HFF-Myc (cell line): ENCODE measurements around the gene ODC1.

Experiments
- DNase-seq: peaks from one replicate; pipeline ENCODE4 v3.0.0-alpha.2; 2011; ENCODE audit warnings: low read depth; ENCODE audit errors: extremely low read depth
- H3K4me3 ChIP-seq: replicated peaks from 2 replicates; pipeline ENCODE4 v1.5.1; 2011; ENCODE audit warnings: low read depth, mild to moderate bottlenecking, control low read depth, low read length
- TF ChIP-seq, protein P1 (sequence below): IDR thresholded peaks from 2 replicates; pipeline ENCODE4 v1.5.1; 2012; ENCODE audit warnings: mild to moderate bottlenecking, low read depth, low read length, control low read depth; ENCODE audit errors: missing control alignments

ODC1 gene

DNA sequence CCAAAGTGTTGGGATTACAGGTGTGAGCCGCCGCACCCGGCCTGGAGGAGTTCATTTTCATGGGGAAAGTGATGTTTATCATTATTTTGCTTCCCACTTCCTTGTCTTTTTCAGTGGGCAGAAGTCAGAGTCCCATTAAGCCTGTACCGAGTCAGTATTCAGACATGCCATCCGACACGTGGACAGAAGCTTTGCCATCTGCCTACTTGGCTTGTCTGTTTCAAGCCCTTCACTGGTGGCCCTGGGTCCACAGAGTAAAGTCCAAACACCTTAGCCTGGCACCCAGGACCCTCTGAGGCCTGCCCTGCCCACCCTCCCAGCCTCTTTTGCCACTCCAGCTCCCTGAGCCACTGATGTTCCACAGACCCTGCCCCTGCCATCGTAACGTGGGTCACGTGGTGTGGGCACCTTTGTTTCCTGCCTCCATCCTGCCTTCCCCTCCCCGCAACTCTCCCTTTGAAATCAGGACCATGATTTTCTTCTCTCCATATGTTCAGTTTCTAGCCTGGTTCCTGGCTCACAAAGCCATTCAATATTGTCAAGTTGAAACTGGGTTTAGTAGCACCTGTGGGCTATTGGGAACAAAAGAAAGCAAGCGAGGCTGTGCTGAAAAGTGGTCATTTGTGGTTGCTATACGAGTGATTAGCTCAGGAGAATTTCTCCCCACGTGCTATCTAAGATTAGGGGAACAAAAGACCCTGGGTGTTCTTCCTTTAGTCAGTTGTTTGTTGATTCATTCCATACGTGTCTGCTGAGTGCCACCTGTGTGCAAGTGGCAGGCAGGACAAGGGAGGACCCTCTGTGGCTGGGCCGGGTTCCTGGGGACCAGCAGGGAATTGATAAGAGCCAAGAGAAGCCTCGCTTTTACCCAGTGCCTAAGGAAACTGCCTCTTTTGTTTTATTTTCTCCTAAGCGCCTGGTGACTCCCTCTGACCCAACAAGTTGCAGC, 5.1 kb upstream of the ODC1 start:
- H3K4me3 ChIP-seq, result no peak overlapping the region
- TF ChIP-seq, protein P1, sequence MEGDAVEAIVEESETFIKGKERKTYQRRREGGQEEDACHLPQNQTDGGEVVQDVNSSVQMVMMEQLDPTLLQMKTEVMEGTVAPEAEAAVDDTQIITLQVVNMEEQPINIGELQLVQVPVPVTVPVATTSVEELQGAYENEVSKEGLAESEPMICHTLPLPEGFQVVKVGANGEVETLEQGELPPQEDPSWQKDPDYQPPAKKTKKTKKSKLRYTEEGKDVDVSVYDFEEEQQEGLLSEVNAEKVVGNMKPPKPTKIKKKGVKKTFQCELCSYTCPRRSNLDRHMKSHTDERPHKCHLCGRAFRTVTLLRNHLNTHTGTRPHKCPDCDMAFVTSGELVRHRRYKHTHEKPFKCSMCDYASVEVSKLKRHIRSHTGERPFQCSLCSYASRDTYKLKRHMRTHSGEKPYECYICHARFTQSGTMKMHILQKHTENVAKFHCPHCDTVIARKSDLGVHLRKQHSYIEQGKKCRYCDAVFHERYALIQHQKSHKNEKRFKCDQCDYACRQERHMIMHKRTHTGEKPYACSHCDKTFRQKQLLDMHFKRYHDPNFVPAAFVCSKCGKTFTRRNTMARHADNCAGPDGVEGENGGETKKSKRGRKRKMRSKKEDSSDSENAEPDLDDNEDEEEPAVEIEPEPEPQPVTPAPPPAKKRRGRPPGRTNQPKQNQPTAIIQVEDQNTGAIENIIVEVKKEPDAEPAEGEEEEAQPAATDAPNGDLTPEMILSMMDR, result no peak
- no peak for DNase-seq

DNA sequence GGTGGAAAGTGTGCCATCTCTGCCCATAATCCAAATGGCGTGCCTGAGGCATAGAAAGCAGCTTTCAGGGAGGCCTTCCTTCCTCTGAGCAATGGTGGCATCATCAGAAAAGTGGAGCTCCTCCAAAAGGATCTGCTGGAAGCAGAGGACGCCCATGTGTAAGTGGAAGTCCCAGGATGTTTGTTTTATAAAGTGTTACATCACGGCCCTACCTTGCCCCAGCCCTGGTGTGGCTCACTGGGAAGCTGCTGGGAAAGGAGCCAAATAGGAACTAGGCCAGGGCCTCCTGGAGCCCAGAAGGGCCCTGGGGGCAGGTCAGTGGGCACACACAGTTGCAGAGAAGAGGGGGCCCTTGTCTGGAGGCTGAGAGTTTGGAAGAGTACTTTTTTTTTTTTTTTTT, 4.2 kb upstream of the ODC1 start:
- H3K4me3 ChIP-seq, result no peak overlapping the region
- DNase-seq, result peak; percentile 53
- TF ChIP-seq, protein P1, result no peak

DNA sequence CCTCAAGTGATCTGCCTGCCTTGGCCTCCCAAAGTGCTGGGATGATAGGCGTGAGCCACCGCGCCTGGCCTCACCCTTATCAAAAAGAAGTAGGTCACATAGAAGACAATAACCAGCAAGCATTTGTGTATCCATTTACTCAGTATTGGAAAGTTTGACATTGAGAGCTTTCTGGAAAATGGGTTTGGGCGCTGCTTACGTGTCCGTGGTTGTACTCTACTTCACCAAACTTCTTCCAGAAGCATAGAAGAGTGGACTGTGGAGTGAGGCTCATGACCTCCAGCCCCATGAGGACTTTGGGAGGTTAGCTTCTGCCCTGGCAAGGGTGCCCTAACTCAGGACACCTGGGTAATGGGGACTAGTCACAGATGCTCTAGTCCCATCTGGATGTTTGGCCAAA, 3.7 kb upstream of the ODC1 start:
- TF ChIP-seq, protein P1, result no peak
- no peak overlapping the region for H3K4me3 ChIP-seq
- no peak for DNase-seq

DNA sequence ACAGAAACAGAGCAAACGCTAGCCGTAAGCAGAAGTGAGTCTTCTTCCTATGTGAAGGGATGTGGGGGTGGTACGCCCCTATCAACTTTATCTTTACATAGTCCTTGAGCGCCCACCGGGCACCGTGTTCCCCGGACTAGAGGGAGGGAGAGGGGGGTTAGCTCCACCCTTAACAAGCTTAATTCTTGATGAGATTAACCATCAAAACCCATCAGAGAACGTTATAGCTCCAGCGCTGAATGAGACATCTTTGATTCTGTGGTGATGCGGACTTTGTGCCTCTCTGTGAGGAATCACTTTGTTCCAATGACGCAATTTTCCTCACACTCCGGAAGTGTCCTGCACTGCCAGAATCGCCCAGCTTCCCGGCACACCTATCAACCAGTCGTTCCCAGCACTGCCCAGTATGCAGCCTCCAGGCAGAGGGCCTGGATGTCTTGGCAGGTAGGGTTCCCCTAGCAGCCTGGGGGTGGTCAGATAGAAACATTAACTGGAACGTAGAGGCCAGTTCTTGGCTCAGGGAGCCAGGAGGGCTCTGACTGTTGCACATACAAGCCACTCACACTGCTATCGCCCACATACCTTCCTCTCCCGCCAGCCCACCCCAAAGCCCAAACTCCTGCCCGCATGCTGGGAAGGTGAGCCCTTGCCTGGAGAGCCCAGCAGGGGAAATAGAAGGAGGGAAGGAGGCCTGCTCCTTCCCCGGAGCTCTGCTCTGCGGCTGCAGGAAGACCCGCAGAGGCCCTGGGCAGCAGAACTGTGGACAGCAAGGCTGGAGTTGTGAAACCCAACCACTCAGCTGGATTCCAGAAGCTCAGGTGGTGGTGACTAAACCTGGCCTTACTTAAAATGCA, 1.9 kb upstream of the ODC1 start:
- DNase-seq, result no peak
- peak overlapping the region; percentile 66; the same call in 1 of the 2 replicates for H3K4me3 ChIP-seq
- TF ChIP-seq, protein P1, result no peak

DNA sequence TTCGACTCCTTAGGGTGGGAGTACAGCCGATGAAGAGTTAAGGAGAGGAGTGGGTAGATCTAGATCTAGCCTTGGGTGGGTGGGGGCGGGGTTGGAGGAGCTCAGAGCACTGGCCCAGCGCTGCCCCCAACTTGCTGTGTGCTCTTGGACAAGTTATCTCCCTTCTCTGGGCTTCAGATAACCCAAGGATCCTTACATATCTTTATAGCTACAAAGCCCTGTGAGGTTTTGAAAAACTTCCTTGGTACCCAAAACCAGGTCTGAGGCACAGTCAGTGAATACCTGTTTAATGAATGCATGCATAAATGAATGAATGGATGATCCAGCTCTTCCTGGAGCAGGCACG, 1.3 kb upstream of the ODC1 start:
- TF ChIP-seq, protein P1, result no peak
- peak overlapping the region; percentile 66 for H3K4me3 ChIP-seq
- DNase-seq, result no peak

DNA sequence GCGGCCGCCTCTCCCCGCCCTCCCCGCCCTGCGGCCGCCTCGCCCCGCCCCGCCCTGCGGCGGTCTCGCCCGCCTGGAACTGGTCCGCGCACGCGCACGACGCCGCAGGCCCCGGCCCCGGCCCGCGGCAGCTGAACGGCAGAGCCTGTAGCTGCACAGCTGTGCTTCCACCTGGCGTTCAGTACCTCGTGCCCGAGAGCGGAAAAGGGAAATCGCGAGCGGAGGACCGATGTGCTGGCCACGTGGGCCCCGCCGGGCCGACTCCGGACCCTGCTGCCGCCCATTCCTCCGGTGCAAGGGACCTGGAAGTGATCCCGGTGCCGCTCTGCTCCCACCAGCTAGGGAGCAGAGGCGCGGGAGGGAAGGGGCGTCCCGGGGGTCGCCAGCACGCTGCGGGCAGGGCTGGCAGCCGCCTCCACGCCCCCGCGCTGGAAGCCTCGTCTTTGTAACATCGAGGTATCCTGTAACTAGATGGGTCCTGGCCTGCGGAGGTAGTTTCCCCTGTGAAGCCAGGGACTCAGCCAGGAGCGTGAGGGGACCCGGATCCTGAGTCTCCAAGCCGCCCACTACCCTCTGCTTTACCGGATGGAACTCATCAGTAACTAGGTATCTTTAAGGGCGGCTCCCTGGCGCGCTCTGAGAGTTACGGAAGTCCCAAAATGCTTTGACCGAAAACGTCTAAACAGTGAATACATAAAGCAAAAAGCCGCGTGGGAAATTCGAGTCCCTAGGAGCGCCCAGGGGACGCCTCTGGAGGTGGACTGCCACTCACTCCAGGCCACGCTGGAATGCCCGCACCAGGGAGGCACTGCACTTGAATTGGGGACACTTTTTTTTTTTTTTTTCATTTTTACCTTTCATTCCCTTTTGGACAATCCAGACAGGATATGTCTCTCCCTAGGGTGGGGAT, 704 bp upstream of the ODC1 start:
- H3K4me3 ChIP-seq, result peak overlapping the region; percentile 66
- DNase-seq, result peak; percentile 65
- TF ChIP-seq, protein P1, result no peak
